Activated T-helper 2 cell treated with anti-CD3 and anti-CD28 coated beads, Interferon-gamma antibody, Interleukin-2, Interleukin-4, amounts not matched to agents 10 μg/mL and 5 μg/mL and 100 μg/mL, durations not matched to agents 14 hours and 24 hours and 36 hours (primary cell): ENCODE data around the gene NKX1-1. TPM values are rescaled to one million over a fixed set of nuclear protein-coding genes. Genes with fewer than 3 reads are reported as not detected.
"Not testable (repeated sequence)": the region's sequence is repeated elsewhere in the genome, so short reads cannot be mapped to it uniquely, and the experiment has no call there.

Experiments
- DNase-seq: peaks from one replicate; pipeline ENCODE4 v3.0.0; 2021; ENCODE audit warnings: low spot score
- H3K27ac Mint-ChIP-seq: one replicate; pipeline ENCODE4 v1.8.0; 2021; ENCODE audit warnings: mixed read lengths
- H3K27me3 Mint-ChIP-seq: one replicate; pipeline ENCODE4 v1.8.0; 2021; ENCODE audit warnings: low read depth, mixed read lengths
- H3K36me3 Mint-ChIP-seq: one replicate; pipeline ENCODE4 v1.8.0; 2021; ENCODE audit warnings: low read depth, mixed read lengths
- H3K4me1 Mint-ChIP-seq: one replicate; pipeline ENCODE4 v1.8.0; 2021; ENCODE audit warnings: low read depth, mixed read lengths
- H3K4me3 Mint-ChIP-seq: one replicate; pipeline ENCODE4 v1.8.0; 2021; ENCODE audit warnings: low read depth, mild to moderate bottlenecking, moderate library complexity, mixed read lengths
- H3K9me3 Mint-ChIP-seq: one replicate; pipeline ENCODE4 v1.8.0; 2021; ENCODE audit warnings: mixed read lengths
- intact Hi-C: fragments of 100-400 bp; cut with micrococcal nuclease; formaldehyde crosslinking; loops from one replicate; pipeline ENCODE4 v1.15.1; 2023
- total RNA-seq: library from RNA; stranded (reverse); gene quantifications from 2 replicates; pipeline ENCODE4 v1.2.3, GENCODE V29; 2022

The NKX1-1 gene
- total RNA-seq, 1 donor from 2014 or later = not detected

GRCh38 chr4:1375051-1375721 lies 31.1 kb downstream of the NKX1-1 start:
- H3K4me3 Mint-ChIP-seq = no peak overlapping the region

GRCh38 chr4:1374706-1375045 lies 31.6 kb downstream of the NKX1-1 start:
- Mint-ChIP-seq H3K27me3 (no peaks in the 10 kb centered on the region), H3K9me3 (no peaks in the 10 kb centered on the region), H3K27ac (no peak overlapping the region), H3K36me3 (peaks cover 5% of the 10 kb centered on the region), H3K4me1 (no peaks in the 10 kb centered on the region), H3K4me3 (no peak overlapping the region)
- no peak for DNase-seq
- intact Hi-C loops = no loop called here

More at GRCh38 chr4:1375051-1375721, 31.1 kb downstream of the NKX1-1 start:
- H3K36me3 Mint-ChIP-seq = peaks cover 5% of the 10 kb centered on the region
- H3K4me1 Mint-ChIP-seq = no peaks in the 10 kb centered on the region
- DNase-seq = no peak
- H3K9me3 Mint-ChIP-seq = no peaks in the 10 kb centered on the region
- no peak overlapping the region for H3K27ac Mint-ChIP-seq
- no peaks in the 10 kb centered on the region for H3K27me3 Mint-ChIP-seq
- intact Hi-C loops = no loop called here

- DNase-seq = no peak
- Mint-ChIP-seq H3K36me3 (peaks cover 5% of the 10 kb centered on the region), H3K4me3 (no peak overlapping the region), H3K4me1 (no peaks in the 10 kb centered on the region), H3K9me3 (no peaks in the 10 kb centered on the region), H3K27me3 (no peaks in the 10 kb centered on the region), H3K27ac (no peak overlapping the region)
- intact Hi-C loops = no loop called here
These were observed 32.1 kb downstream of the NKX1-1 start for GRCh38 chr4:1373892-1374705.

- H3K4me1 Mint-ChIP-seq, H3K4me3 Mint-ChIP-seq, DNase-seq, H3K9me3 Mint-ChIP-seq, H3K27ac Mint-ChIP-seq, H3K27me3 Mint-ChIP-seq, intact Hi-C loops, H3K36me3 Mint-ChIP-seq: not testable (repeated sequence)
These were observed 33.7 kb downstream of the NKX1-1 start for GRCh38 chr4:1372576-1372975.

- Mint-ChIP-seq H3K27me3 (no peaks in the 10 kb centered on the region), H3K27ac (no peak overlapping the region), H3K36me3 (peaks cover 5% of the 10 kb centered on the region), H3K9me3 (no peaks in the 10 kb centered on the region), H3K4me3 (no peak overlapping the region), H3K4me1 (no peaks in the 10 kb centered on the region)
- no peak for DNase-seq
- intact Hi-C loops = no loop called here
These were observed 34.8 kb downstream of the NKX1-1 start for GRCh38 chr4:1371176-1372165.

- DNase-seq = no peak
- Mint-ChIP-seq H3K4me1 (no peaks in the 10 kb centered on the region), H3K9me3 (no peaks in the 10 kb centered on the region), H3K27me3 (no peaks in the 10 kb centered on the region), H3K27ac (no peak overlapping the region), H3K4me3 (no peak overlapping the region), H3K36me3 (peaks cover 5% of the 10 kb centered on the region)
- intact Hi-C loops = no loop called here
These were observed 35.7 kb downstream of the NKX1-1 start for GRCh38 chr4:1370321-1371124.

- DNase-seq = no peak
- H3K27me3 Mint-ChIP-seq = no peaks in the 10 kb centered on the region
- H3K9me3 Mint-ChIP-seq = no peaks in the 10 kb centered on the region
- no peaks in the 10 kb centered on the region for H3K4me1 Mint-ChIP-seq
- intact Hi-C loops = no loop called here
- peaks cover 5% of the 10 kb centered on the region for H3K36me3 Mint-ChIP-seq
- no peak overlapping the region for H3K4me3 Mint-ChIP-seq
- H3K27ac Mint-ChIP-seq = no peak overlapping the region
These were observed 36.7 kb downstream of the NKX1-1 start for GRCh38 chr4:1369479-1370079.

- intact Hi-C loops = no loop called here
- Mint-ChIP-seq H3K27me3 (no peaks in the 10 kb centered on the region), H3K4me1 (no peaks in the 10 kb centered on the region), H3K27ac (no peak overlapping the region), H3K9me3 (no peaks in the 10 kb centered on the region), H3K4me3 (no peak overlapping the region), H3K36me3 (peaks cover 5% of the 10 kb centered on the region)
- no peak for DNase-seq
These were observed 37.2 kb downstream of the NKX1-1 start for GRCh38 chr4:1369091-1369450.

- peaks cover 2% of the 10 kb centered on the region for H3K36me3 Mint-ChIP-seq
- intact Hi-C loops = no loop called here
- H3K27me3 Mint-ChIP-seq = no peaks in the 10 kb centered on the region
- no peak overlapping the region for H3K27ac Mint-ChIP-seq
- H3K4me3 Mint-ChIP-seq = no peak overlapping the region
- no peaks in the 10 kb centered on the region for H3K4me1 Mint-ChIP-seq
- DNase-seq = no peak
- no peaks in the 10 kb centered on the region for H3K9me3 Mint-ChIP-seq
These were observed 37.7 kb downstream of the NKX1-1 start for GRCh38 chr4:1368421-1369090.

GRCh38 chr4:1367936-1368289 lies 38.3 kb downstream of the NKX1-1 start:
- H3K36me3 Mint-ChIP-seq = no peaks in the 10 kb centered on the region
- DNase-seq = no peak
- no peak overlapping the region for H3K27ac Mint-ChIP-seq
- no peak overlapping the region for H3K4me3 Mint-ChIP-seq
- H3K9me3 Mint-ChIP-seq = no peaks in the 10 kb centered on the region
- H3K4me1 Mint-ChIP-seq = no peaks in the 10 kb centered on the region
- no peaks in the 10 kb centered on the region for H3K27me3 Mint-ChIP-seq
- intact Hi-C loops = no loop called here

- Mint-ChIP-seq H3K27me3 (no peaks in the 10 kb centered on the region), H3K36me3 (no peaks in the 10 kb centered on the region), H3K27ac (no peak overlapping the region), H3K4me3 (no peak overlapping the region), H3K4me1 (no peaks in the 10 kb centered on the region), H3K9me3 (no peaks in the 10 kb centered on the region)
- DNase-seq = no peak
- intact Hi-C loops = no loop called here
These were observed 38.9 kb downstream of the NKX1-1 start for GRCh38 chr4:1367230-1367935.
